Ovary (tissue), 9 donors: ENCODE measurements around the gene LRP1. TPM values are rescaled to one million over a fixed set of nuclear protein-coding genes. Genes with fewer than 3 reads are reported as not detected.
A peak's percentile ranks its signal among the peaks of the same experiment; 100 is the strongest.

Source experiments
- DNase-seq, 5 donors: peaks; one replicate each; pipeline ENCODE4 v3.0.0-alpha.2; 2019 to 2020
- H3K27ac ChIP-seq, 2 donors: fragments of 200-600 bp; one replicate each; pipeline versions ENCODE4 v1.5.1 to v1.8.0; 2019 to 2022
- H3K27me3 ChIP-seq: fragments of 200-600 bp; one replicate; pipeline ENCODE4 v1.8.0; 2022
- H3K36me3 ChIP-seq: fragments of 200-600 bp; sonication (generic); one replicate; pipeline ENCODE4 v1.5.1; 2019
- H3K4me1 ChIP-seq: one replicate; pipeline ENCODE4 v1.8.1; 2013; ENCODE audit warnings: mild to moderate bottlenecking, moderate library complexity; ENCODE audit not compliant: insufficient read depth
- H3K4me3 ChIP-seq: fragments of 200-600 bp; sonication (generic); one replicate; pipeline ENCODE4 v1.5.1; 2017
- H3K9me3 ChIP-seq, 2 donors: fragments of 200-600 bp in 1 of 2; sonication (generic) in 1 of 2; one replicate each; pipeline versions ENCODE4 v1.5.1 to v1.8.1; 2013 to 2019; ENCODE audit warnings: mild to moderate bottlenecking in 1 of 2, moderate library complexity in 1 of 2
- CTCF ChIP-seq, 3 donors: fragments of 450-650 bp in 2 of 3; fragments of 200-600 bp in 1 of 3; IDR thresholded peaks; one replicate each; pipeline versions ENCODE4 v1.5.1 to v1.8.0; 2016 to 2022; ENCODE audit warnings: antibody characterized with exemption in 3 of 3, mild to moderate bottlenecking in 1 of 3
- EP300 ChIP-seq: sonication (generic); formaldehyde crosslinking; IDR thresholded peaks from one replicate; pipeline ENCODE4 v1.6.1; 2017; ENCODE audit warnings: antibody characterized with exemption
- POLR2A ChIP-seq: fragments of 450-650 bp; IDR thresholded peaks from one replicate; pipeline ENCODE4 v1.6.1; 2017; ENCODE audit warnings: antibody characterized with exemption, mild to moderate bottlenecking, moderate library complexity
- WGBS, 3 donors: extraction: QIAGEN DNeasy Blood & Tissue Kit in 1 of 3; methylation state at CpG; one replicate each; pipeline versions ENCODE4 v1.1.5 to v1.1.7; 2013 to 2017; 5-methylcytosine and 5-hydroxymethylcytosine counted together
- intact Hi-C, 4 donors: fragments of 100-400 bp; cut with DNase I; formaldehyde crosslinking; loops; one replicate each; pipeline versions ENCODE4 v1.11.0 to v1.15.1; 2022 to 2023
- polyA plus RNA-seq, 2 donors: library from polyadenylated mRNA; stranded (reverse); fragments of 200-250 nt in 1 of 2; fragments of 350-450 nt in 1 of 2; fragmentation: Illumina TruSeq in 1 of 2; extraction: RNeasy Lipid Tissue Mini Kit (QIAGEN cat#74804) in 1 of 2; gene quantifications; one replicate each; pipeline ENCODE4 v1.2.3, GENCODE V29; 2013 to 2014
- total RNA-seq, 7 donors: library from RNA; depleted of rRNA in 2 of 7; stranded (reverse); fragments of >200 nt in 2 of 7; fragmentation: NEBNext Ultra II Directional in 3 of 7; extraction: Animal tissue kit (Norgen Biotek cat#: 25700) in 3 of 7; gene quantifications; one replicate each; pipeline versions ENCODE4 v1.1.0 to v1.2.4, GENCODE V29; 2016 to 2023
- donor health status: DM: no; HTN: no; CAD: no; lungs with moderate emphysema.
- donor health status: DM: no; HTN: no; CAD: no.
- donor health status: Bipolar disorder and iron deficiency.
- donor health status: DM: yes; HTN: yes; CAD: no.
- donor health status: DM: no; HTN: no; CAD: no.
- donor health status: DM: yes; HTN: yes; CAD: no.

LRP1 gene
- total and polyA plus RNA-seq, 9 donors = 76.4 to 640 (median 323) TPM

- peaks cover 55% of the 10 kb centered on the region for H3K4me1 ChIP-seq
- no peak within 1 kb of the TSS for H3K4me3 ChIP-seq
- H3K9me3 ChIP-seq = no peaks in the 10 kb centered on the region
- TF ChIP-seq CTCF (IDR thresholded peaks at IDR 0.05) = no peak
- TF ChIP-seq EP300 = no peak
- no peak for TF ChIP-seq POLR2A
- DNase-seq = peak in 3 of 5 donors; percentile 44 to 62 (median 59)
- intact Hi-C loops = no loop called here
- peak within 1 kb of the TSS; percentile 33 to 91 for H3K27ac ChIP-seq
- no peaks in the 10 kb centered on the region for H3K27me3 ChIP-seq
- 27 to 44% (median 34%) methylated on average over 8 of the region's 8 CpGs for WGBS, 3 donors
- H3K36me3 ChIP-seq = no peaks in the 10 kb centered on the region
Observed at GRCh38 chr12:57146961-57147944, 19.0 kb downstream of the LRP1 start, which contains the start of gene LRP1-AS. LRP1-AS (minus strand) TSS chr12:57147619.

GRCh38 chr12:57148469-57149244, 20.4 kb downstream of the LRP1 start:
- whole genome bisulfite sequencing, 3 donors = 14 to 18% (median 14%) methylated on average over 4 of the region's 4 CpGs
- intact Hi-C loops = no loop called here
- TF ChIP-seq CTCF (IDR thresholded peaks at IDR 0.05) = no peak
- no peak for TF ChIP-seq POLR2A
- TF ChIP-seq EP300 = peak; percentile 11
- H3K36me3 ChIP-seq = no peaks in the 10 kb centered on the region
- H3K4me3 ChIP-seq = no peak overlapping the region
- peaks cover 59% of the 10 kb centered on the region for H3K4me1 ChIP-seq
- H3K27ac ChIP-seq = peak overlapping the region; percentile 72 to 91
- no peaks in the 10 kb centered on the region for H3K9me3 ChIP-seq
- peak; percentile 74 to 87 (median 79) for DNase-seq
- H3K27me3 ChIP-seq = no peaks in the 10 kb centered on the region

GRCh38 chr12:57149245-57149900, 21.1 kb downstream of the LRP1 start:
- intact Hi-C loops = no loop called here
- Histone ChIP-seq H3K36me3 (no peaks in the 10 kb centered on the region), H3K4me3 (no peak overlapping the region), H3K27ac (peak overlapping the region; percentile 72 to 91), H3K9me3 (no peaks in the 10 kb centered on the region), H3K4me1 (peaks cover 59% of the 10 kb centered on the region), H3K27me3 (no peaks in the 10 kb centered on the region)
- TF ChIP-seq POLR2A = no peak
- no peak for TF ChIP-seq CTCF (IDR thresholded peaks at IDR 0.05)
- TF ChIP-seq EP300 = no peak
- peak; percentile 86 to 91 (median 88) for DNase-seq
- 18 to 32% (median 22%) methylated on average over 13 of the region's 13 CpGs for WGBS, 3 donors
